ENCODE results near the gene TLL2. TPM values are rescaled to one million over a fixed set of nuclear protein-coding genes. Genes with fewer than 3 reads are reported as not detected.
A peak's percentile ranks its signal among the peaks of the same experiment; 100 is the strongest.

The TLL2 gene
- total RNA-seq, 6 donors from 2014 or later = 0.06 to 0.20 TPM; not detected in 4

DNA sequence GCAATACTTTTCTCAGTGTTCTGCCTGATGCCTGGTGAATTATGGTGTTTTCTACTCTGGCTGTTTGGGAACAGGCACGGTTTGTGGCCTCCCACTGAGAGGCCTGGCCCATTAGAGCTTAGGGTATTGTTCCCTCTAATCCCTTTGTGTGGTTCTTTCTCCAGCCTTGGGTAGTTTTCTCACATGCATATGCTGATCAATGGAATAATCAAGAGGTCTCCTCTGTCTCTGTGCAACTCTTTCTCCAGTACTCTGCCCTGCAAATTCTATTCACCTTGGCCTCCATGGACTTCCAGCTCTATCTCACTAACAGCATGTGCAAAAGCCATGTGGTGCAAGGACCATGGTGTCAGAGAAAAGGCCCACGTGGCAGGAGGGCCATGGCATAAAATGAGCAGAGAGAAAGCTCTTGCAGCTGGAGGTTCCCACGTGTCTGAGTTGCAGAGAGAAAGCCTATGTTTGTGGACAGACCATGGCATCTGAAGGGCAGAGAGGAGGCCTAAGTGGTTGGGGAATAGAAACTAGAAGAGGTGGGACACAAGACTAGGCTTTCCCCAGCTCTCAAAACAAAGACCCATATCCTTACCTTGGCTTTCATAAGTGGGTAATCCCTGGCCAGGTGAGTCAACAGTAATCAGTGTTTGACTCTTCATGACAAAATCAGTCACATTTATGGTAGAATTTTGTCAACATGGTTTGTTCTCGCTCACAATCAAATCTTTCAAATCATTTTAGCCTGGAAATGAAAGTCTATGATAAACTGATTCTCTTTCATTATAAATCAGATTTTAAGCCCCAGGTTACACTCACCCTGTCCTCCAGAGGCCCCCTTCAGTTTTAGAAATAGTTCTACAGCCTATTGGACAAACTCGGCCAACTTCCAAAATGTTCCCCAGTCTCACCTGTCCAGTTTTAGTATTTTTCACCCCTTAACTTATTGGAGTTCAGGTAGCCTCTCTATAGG lies 172.2 kb downstream of the TLL2 start:
- DNase-seq (no peak), ATAC-seq (ENCODE audit: low FRiP score in 2 of 2) (no peak)
- H3K27me3 ChIP-seq = no peaks in the 10 kb centered on the region
- no peak overlapping the region for H3K4me3 ChIP-seq
- TF ChIP-seq EP300 (IDR thresholded peaks at IDR 0.05) = no peak
- no peak for TF ChIP-seq POLR2A (IDR thresholded peaks at IDR 0.05)
- no peak for TF ChIP-seq POLR2AphosphoS5 (IDR thresholded peaks at IDR 0.05)
- TF ChIP-seq, protein P1, sequence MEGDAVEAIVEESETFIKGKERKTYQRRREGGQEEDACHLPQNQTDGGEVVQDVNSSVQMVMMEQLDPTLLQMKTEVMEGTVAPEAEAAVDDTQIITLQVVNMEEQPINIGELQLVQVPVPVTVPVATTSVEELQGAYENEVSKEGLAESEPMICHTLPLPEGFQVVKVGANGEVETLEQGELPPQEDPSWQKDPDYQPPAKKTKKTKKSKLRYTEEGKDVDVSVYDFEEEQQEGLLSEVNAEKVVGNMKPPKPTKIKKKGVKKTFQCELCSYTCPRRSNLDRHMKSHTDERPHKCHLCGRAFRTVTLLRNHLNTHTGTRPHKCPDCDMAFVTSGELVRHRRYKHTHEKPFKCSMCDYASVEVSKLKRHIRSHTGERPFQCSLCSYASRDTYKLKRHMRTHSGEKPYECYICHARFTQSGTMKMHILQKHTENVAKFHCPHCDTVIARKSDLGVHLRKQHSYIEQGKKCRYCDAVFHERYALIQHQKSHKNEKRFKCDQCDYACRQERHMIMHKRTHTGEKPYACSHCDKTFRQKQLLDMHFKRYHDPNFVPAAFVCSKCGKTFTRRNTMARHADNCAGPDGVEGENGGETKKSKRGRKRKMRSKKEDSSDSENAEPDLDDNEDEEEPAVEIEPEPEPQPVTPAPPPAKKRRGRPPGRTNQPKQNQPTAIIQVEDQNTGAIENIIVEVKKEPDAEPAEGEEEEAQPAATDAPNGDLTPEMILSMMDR (IDR thresholded peaks at IDR 0.05) = no peak
- H3K36me3 ChIP-seq = no peaks in the 10 kb centered on the region
- H3K4me1 ChIP-seq = no peaks in the 10 kb centered on the region
- H3K9me3 ChIP-seq = no peaks in the 10 kb centered on the region
- no peak overlapping the region for H3K27ac ChIP-seq
- WGBS, 2 donors = 74 to 78% methylated on average over 5 of the region's 5 CpGs

DNA sequence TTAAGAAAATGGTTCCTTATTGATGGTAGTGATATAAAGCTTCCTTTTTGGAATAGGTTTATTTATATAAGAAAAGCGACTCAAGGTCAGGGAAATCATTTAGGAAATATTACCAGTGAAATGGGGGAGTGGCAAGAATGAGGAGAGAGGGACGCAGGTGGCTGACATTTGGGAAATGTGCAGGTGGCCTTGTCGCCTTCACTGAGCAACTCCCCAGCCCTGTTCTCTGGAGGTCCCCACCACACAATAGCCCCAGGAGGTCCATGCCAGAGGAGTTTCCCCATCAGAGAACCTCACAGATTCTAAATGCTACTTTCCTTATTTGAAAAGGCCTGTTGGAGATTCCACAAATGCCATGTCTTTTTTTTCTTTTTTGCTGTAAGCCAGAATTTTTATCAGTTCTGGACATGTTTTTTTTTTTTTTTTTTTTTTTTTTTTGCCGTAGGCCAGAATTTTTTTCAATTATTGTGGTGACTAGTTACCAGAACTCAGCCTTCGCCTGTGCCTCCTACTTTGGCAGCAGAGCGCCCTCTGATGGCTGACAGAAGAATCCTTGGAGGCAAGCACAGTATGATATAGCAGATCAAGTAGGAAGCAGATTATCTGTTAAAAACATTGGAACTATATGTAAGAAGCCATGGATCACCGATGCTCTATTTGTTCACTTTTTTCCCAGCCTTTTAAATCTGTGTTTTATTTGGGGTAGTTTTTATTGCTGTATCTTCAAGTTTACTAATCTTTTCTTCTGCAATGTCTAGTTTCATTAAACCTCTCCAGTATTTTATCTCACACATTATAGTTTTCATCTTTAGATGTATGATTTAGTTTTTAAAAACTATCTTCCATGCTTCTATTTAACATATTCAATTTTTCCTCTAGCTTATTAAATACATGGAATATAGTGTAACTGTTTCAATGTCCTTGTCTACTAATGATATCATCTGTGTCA lies 173.5 kb downstream of the TLL2 start:
- Histone ChIP-seq H3K4me1 (no peaks in the 10 kb centered on the region), H3K27ac (no peak overlapping the region), H3K9me3 (no peaks in the 10 kb centered on the region), H3K4me3 (no peak overlapping the region), H3K27me3 (no peaks in the 10 kb centered on the region), H3K36me3 (no peaks in the 10 kb centered on the region)
- ATAC-seq (ENCODE audit: low FRiP score in 2 of 2) = peak in 1 of 2 donors; percentile 67
- TF ChIP-seq POLR2AphosphoS5 (IDR thresholded peaks at IDR 0.05) = no peak
- TF ChIP-seq POLR2A (IDR thresholded peaks at IDR 0.05) = no peak
- TF ChIP-seq EP300 (IDR thresholded peaks at IDR 0.05) = no peak
- TF ChIP-seq, protein P1 (IDR thresholded peaks at IDR 0.05) = peak in 4 of 6 experiments; percentile 21 to 54 (median 39)
- peak in 1 of 2 donors; percentile 44 for DNase-seq
- 34 to 37% methylated on average over 7 of the region's 7 CpGs for WGBS, 2 donors

DNA sequence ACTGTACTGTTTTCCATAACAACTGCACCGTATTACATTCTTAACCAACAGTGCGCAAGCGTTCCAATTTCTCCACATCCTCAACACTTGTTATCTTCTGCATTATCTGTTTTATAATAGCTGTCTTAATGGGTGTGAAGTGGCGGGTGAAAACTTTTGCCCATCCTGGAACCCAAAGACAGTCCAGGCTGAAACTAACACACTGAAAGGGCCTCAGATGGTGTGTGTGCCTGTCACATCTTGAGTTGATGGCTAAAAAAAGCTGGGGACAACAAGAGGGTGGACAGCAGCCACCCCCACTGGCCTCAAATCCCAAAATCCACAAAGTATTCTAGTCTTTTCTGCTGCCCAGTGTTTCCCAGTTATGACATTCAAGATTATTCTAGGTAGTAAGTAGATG lies 174.3 kb downstream of the TLL2 start:
- Histone ChIP-seq H3K27ac (no peak overlapping the region), H3K36me3 (no peaks in the 10 kb centered on the region), H3K4me1 (no peaks in the 10 kb centered on the region), H3K9me3 (no peaks in the 10 kb centered on the region), H3K4me3 (no peak overlapping the region), H3K27me3 (no peaks in the 10 kb centered on the region)
- 93 to 97% methylated on average over 4 of the region's 4 CpGs for WGBS, 2 donors
- no peak for DNase-seq
- ATAC-seq (ENCODE audit: low FRiP score in 2 of 2) = no peak
- no peak for TF ChIP-seq POLR2A (IDR thresholded peaks at IDR 0.05)
- no peak for TF ChIP-seq EP300 (IDR thresholded peaks at IDR 0.05)
- no peak for TF ChIP-seq POLR2AphosphoS5 (IDR thresholded peaks at IDR 0.05)
- TF ChIP-seq, protein P1 (IDR thresholded peaks at IDR 0.05) = no peak

DNA sequence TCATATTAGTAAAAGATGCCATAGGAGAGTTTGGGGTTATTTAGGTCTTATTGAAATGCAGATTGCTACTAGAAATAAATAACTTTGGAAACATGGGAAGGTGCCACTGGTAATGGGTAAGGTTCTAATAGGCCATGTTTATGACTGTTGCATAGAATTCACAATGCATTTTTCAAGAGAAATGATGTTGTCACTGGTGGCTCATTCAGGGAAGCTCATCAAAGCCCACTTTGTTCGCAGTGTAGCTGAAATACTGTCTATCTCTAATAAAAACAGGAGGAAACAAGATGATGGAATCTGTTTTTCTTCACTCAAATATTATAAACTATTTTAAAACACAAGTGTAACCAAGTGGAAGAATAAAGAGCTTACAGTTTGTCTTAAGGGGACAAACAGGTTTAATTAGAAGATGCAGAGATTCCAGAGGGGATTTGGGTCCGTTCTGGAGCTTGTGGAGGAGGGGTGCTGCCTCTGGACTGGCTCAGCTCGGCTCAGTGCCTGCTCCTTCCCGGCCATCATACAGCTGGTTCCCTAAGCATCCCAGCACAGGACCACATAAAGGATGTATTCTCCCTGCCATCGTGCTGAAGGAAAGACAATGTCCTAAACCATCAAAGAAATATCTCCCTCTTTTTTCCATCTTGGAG lies 175.3 kb downstream of the TLL2 start:
- ATAC-seq (ENCODE audit: low FRiP score in 2 of 2) = no peak
- no peak overlapping the region for H3K4me3 ChIP-seq
- 55 to 70% methylated on average over 5 of the region's 5 CpGs for WGBS, 2 donors

More for the DNA sequence above, 175.3 kb downstream of the TLL2 start:
- H3K9me3 ChIP-seq = no peaks in the 10 kb centered on the region
- TF ChIP-seq, protein P1 (IDR thresholded peaks at IDR 0.05) = no peak
- no peak for TF ChIP-seq EP300 (IDR thresholded peaks at IDR 0.05)
- no peak for TF ChIP-seq POLR2A (IDR thresholded peaks at IDR 0.05)
- TF ChIP-seq POLR2AphosphoS5 (IDR thresholded peaks at IDR 0.05) = no peak
- H3K27me3 ChIP-seq = no peaks in the 10 kb centered on the region
- H3K36me3 ChIP-seq = no peaks in the 10 kb centered on the region
- H3K27ac ChIP-seq = no peak overlapping the region
- DNase-seq = no peak
- H3K4me1 ChIP-seq = no peaks in the 10 kb centered on the region

All from upper lobe of left lung (tissue), 6 donors.